Keratinocyte (primary cell): ENCODE data around the gene SMPD4. TPM values are rescaled to one million over a fixed set of nuclear protein-coding genes. Genes with fewer than 3 reads are reported as not detected.
"Not testable (repeated sequence)": the region's sequence is repeated elsewhere in the genome, so short reads cannot be mapped to it uniquely, and the experiment has no call there.

Experiments
- DNase-seq: peaks from one replicate; pipeline ENCODE4 v3.0.0-alpha.2; 2011; ENCODE audit warnings: low read depth, missing footprints, low spot score
- FAIRE-seq: peaks from 2 replicates; lab custom pipeline; 2011; peaks lifted over from hg19 to GRCh38; lab: Jason Lieb, UNC
- H2AFZ ChIP-seq: 2 replicates; pipeline ENCODE4 v1.6.0; 2012; ENCODE audit warnings: low read length, control low read depth, inconsistent platforms; ENCODE audit not compliant: control insufficient read depth
- H3K27ac ChIP-seq: 2 replicates; pipeline ENCODE4 v1.5.1; 2011; ENCODE audit warnings: low read length; ENCODE audit not compliant: control insufficient read depth, insufficient read depth
- H3K27me3 ChIP-seq: 3 replicates; pipeline ENCODE4 v1.6.0; 2011; ENCODE audit warnings: low read length; ENCODE audit not compliant: control insufficient read depth, insufficient read depth; ENCODE audit errors: extremely low read depth
- H3K36me3 ChIP-seq, 2 experiments: 2 replicates in 1 of 2; 3 replicates in 1 of 2; pipeline ENCODE4 v1.5.1; 2011; ENCODE audit warnings: low read length in 2 of 2, mild to moderate bottlenecking in 1 of 2; ENCODE audit not compliant: control insufficient read depth in 2 of 2, insufficient read depth in 2 of 2; ENCODE audit errors: extremely low read depth in 1 of 2
- H3K4me1 ChIP-seq: 3 replicates; pipeline ENCODE4 v1.5.1; 2011; ENCODE audit warnings: low read length; ENCODE audit not compliant: control insufficient read depth, insufficient read depth; ENCODE audit errors: extremely low read depth
- H3K4me2 ChIP-seq: 3 replicates; pipeline ENCODE4 v1.6.0; 2011; ENCODE audit warnings: low read depth, low read length; ENCODE audit not compliant: control insufficient read depth, insufficient read depth; ENCODE audit errors: extremely low read depth
- H3K4me3 ChIP-seq, 3 experiments: fragments of 200-600 bp in 1 of 3; sonication (generic) in 1 of 3; 2 replicates in 2 of 3; 3 replicates in 1 of 3; pipeline ENCODE4 v1.5.1; 2011 to 2016; ENCODE audit warnings: low read length in 3 of 3, mild to moderate bottlenecking in 3 of 3, control low read depth in 2 of 3, inconsistent platforms in 1 of 3, low read depth in 1 of 3, mixed read lengths in 1 of 3, mixed run types in 1 of 3, moderate library complexity in 1 of 3; ENCODE audit not compliant: control insufficient read depth in 2 of 3, insufficient read depth in 2 of 3; ENCODE audit errors: extremely low read depth in 1 of 3
- H3K79me2 ChIP-seq: 2 replicates; pipeline ENCODE4 v1.6.0; 2012; ENCODE audit warnings: low read length; ENCODE audit not compliant: control insufficient read depth, insufficient read depth
- H3K9ac ChIP-seq: 3 replicates; pipeline ENCODE4 v1.6.0; 2011; ENCODE audit warnings: low read length; ENCODE audit not compliant: control insufficient read depth, insufficient read depth; ENCODE audit errors: extremely low read depth
- H3K9me1 ChIP-seq: 3 replicates; pipeline ENCODE4 v1.6.0; 2011; ENCODE audit warnings: low read length; ENCODE audit not compliant: control insufficient read depth, insufficient read depth; ENCODE audit errors: extremely low read depth
- H3K9me3 ChIP-seq: 2 replicates; pipeline ENCODE4 v1.5.1; 2012; ENCODE audit warnings: low read depth, low read length; ENCODE audit not compliant: control insufficient read depth
- H4K20me1 ChIP-seq: 3 replicates; pipeline ENCODE4 v1.6.0; 2011; ENCODE audit warnings: low read length; ENCODE audit not compliant: control insufficient read depth, insufficient read depth; ENCODE audit errors: extremely low read depth
- EZH2 ChIP-seq: IDR thresholded peaks from one replicate; pipeline ENCODE4 v1.6.1; 2012; ENCODE audit warnings: inconsistent platforms, mild to moderate bottlenecking, low read length, moderate library complexity
- dilution Hi-C: fragments of 300-500 bp; cut with MboI; formaldehyde crosslinking; loops from one replicate; pipeline ENCODE4 v1.7.0; 2020; ENCODE audit warnings: low sequenced_read_pairs; ENCODE audit not compliant: extremely low pct_ligation_motif_present
- polyA minus RNA-seq, 3 experiments: library from RNA; depleted of rRNA, polyadenylated mRNA; stranded (reverse); fragments of >200 nt; gene quantifications; 1 replicate in 1 of 3; 2 replicates in 1 of 3; 3 replicates in 1 of 3; pipeline ENCODE4 v1.2.3, GENCODE V29; 2011
- polyA plus RNA-seq, 5 experiments: library from polyadenylated mRNA; depleted of rRNA in 3 of 5; stranded (reverse) in 3 of 5; stranded (forward) in 1 of 5; unstranded in 1 of 5; fragments of >200 nt; gene quantifications; 1 replicate in 1 of 5; 2 replicates in 3 of 5; 3 replicates in 1 of 5; pipeline versions ENCODE4 v1.2.1 to v1.2.3, GENCODE V29; 2011 to 2012; ENCODE audit warnings: missing spikeins in 2 of 5, low read depth in 1 of 5, low replicate concordance in 1 of 5
- TF ChIP-seq, protein P1 (sequence below), 3 experiments: IDR thresholded peaks in 1 of 3; conservative IDR thresholded peaks in 1 of 3; optimal IDR thresholded peaks in 1 of 3; 2 replicates in 2 of 3; 3 replicates in 1 of 3; pipeline versions ENCODE3 to v1.5.1; 2011; ENCODE audit warnings: low read length in 3 of 3, mild to moderate bottlenecking in 3 of 3, moderate library complexity in 2 of 3, control low read depth in 1 of 3, inconsistent platforms in 1 of 3; ENCODE audit not compliant: insufficient read depth in 2 of 3; ENCODE audit errors: extremely low read depth in 1 of 3

SMPD4 gene, protein sequence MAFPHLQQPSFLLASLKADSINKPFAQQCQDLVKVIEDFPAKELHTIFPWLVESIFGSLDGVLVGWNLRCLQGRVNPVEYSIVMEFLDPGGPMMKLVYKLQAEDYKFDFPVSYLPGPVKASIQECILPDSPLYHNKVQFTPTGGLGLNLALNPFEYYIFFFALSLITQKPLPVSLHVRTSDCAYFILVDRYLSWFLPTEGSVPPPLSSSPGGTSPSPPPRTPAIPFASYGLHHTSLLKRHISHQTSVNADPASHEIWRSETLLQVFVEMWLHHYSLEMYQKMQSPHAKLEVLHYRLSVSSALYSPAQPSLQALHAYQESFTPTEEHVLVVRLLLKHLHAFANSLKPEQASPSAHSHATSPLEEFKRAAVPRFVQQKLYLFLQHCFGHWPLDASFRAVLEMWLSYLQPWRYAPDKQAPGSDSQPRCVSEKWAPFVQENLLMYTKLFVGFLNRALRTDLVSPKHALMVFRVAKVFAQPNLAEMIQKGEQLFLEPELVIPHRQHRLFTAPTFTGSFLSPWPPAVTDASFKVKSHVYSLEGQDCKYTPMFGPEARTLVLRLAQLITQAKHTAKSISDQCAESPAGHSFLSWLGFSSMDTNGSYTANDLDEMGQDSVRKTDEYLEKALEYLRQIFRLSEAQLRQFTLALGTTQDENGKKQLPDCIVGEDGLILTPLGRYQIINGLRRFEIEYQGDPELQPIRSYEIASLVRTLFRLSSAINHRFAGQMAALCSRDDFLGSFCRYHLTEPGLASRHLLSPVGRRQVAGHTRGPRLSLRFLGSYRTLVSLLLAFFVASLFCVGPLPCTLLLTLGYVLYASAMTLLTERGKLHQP
- polyA plus RNA-seq: 19.0 to 44.9 TPM (median 23.8 TPM) in 3 replicates
- 15.0 TPM for polyA plus RNA-seq (2011; ENCODE audit: low read depth)
- polyA plus RNA-seq (2011; cell fraction: cytosol; rRNA removed): 20.7 and 26.4 TPM in 2 replicates
- polyA plus RNA-seq (2011; cell fraction: nucleus; rRNA removed): 58.7 and 74.5 TPM in 2 replicates
- polyA plus RNA-seq (2012; ENCODE audit: low replicate concordance): 23.1 and 41.5 TPM in 2 replicates
- polyA minus RNA-seq: 19.8 to 111 TPM (median 30.7 TPM) in 3 replicates
- 46.6 TPM for polyA minus RNA-seq (2011; cell fraction: cytosol; rRNA and poly(A)+ RNA removed)
- polyA minus RNA-seq (2011; cell fraction: nucleus; rRNA and poly(A)+ RNA removed): 42.9 and 47.2 TPM in 2 replicates

DNA sequence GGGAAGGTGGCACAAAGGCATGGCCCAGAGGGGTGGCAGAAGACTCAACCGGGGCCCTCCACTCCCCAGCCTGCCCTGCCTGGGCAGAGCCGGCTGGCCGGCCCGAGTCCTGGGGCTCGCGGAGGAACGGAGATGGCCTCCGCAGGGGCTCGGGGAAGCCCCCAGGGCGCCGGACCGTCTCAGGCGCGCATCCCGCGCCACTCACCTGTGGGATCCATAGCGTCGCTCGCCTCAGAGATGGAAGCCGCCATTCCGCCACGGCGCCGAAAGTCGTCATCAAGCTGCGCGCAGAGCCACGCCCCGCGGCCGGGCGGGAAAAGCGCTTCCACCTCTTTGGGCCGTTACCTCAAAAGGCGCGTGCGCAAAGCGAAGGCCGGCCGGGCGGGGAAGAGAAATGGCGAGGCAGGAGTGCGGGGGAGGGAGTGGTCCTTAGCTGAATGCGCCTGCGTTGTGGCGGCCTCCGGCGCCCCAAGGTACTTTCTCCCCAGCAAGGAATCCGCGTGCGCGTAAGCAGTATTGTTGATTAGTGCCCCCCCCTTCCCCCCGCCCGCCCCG lies at the start of gene SMPD4:
Gene SMPD4 (minus strand): TSS at position 278 of the 555 bp plus-strand sequence. CDS start 5,010 bp downstream, outside the sequence.
- dilution Hi-C loops: no loop called here
- Histone ChIP-seq H3K9ac (peak within 1 kb of the TSS; percentile 92), H3K27me3 (no peaks in the 10 kb centered on the region), H3K79me2 (peaks cover 77% of the 10 kb centered on the region), H2AFZ (peak within 1 kb of the TSS; percentile 92), H3K9me1 (peaks cover 4% of the 10 kb centered on the region), H3K9me3 (no peaks in the 10 kb centered on the region), H3K4me2 (peak within 1 kb of the TSS; percentile 93), H4K20me1 (no peaks in the 10 kb centered on the region), H3K36me3 (peaks cover 1 to 12% of the 10 kb centered on the region in 2 experiments), H3K27ac (peak within 1 kb of the TSS; percentile 86), H3K4me3 (peak within 1 kb of the TSS; percentile 88 to 99 (median 90)), H3K4me1 (peaks cover 12% of the 10 kb centered on the region)
- no peak for TF ChIP-seq EZH2
- TF ChIP-seq, protein P1, sequence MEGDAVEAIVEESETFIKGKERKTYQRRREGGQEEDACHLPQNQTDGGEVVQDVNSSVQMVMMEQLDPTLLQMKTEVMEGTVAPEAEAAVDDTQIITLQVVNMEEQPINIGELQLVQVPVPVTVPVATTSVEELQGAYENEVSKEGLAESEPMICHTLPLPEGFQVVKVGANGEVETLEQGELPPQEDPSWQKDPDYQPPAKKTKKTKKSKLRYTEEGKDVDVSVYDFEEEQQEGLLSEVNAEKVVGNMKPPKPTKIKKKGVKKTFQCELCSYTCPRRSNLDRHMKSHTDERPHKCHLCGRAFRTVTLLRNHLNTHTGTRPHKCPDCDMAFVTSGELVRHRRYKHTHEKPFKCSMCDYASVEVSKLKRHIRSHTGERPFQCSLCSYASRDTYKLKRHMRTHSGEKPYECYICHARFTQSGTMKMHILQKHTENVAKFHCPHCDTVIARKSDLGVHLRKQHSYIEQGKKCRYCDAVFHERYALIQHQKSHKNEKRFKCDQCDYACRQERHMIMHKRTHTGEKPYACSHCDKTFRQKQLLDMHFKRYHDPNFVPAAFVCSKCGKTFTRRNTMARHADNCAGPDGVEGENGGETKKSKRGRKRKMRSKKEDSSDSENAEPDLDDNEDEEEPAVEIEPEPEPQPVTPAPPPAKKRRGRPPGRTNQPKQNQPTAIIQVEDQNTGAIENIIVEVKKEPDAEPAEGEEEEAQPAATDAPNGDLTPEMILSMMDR (optimal IDR thresholded peaks at IDR 0.05 in 1 of 3, IDR thresholded peaks at IDR 0.05 in 1 of 3, conservative IDR thresholded peaks at IDR 0.05 in 1 of 3; ENCODE audit: extremely low read depth in 1 of 3, insufficient read depth in 2 of 3, low read length in 3 of 3): no peak
- DNase-seq (peak; percentile 58), FAIRE-seq (no peak)

DNA sequence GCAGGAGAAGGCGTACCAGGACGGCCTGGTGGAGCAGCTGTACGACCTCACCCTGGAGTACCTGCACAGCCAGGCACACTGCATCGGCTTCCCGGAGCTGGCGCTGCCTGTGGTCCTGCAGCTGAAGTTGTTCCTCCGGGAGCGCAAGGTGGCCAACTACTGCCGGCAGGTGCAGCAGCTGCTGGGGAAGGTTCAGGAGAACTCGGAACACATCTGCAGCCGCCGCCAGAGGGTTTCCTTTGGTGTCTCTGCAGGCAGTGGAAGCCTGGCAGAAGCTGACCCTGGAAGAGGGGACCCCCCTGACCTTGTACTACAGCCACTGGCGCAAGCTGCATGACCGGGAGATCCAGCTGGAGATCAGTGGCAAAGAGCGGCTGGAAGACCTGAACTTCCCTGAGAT lies 49.5 kb upstream of the SMPD4 start:
- H3K4me3 ChIP-seq, FAIRE-seq, H3K36me3 ChIP-seq, dilution Hi-C loops, H3K9me3 ChIP-seq, H3K4me2 ChIP-seq, H3K9ac ChIP-seq, H4K20me1 ChIP-seq, H2AFZ ChIP-seq, DNase-seq, H3K9me1 ChIP-seq, H3K27ac ChIP-seq, H3K79me2 ChIP-seq, H3K4me1 ChIP-seq, H3K27me3 ChIP-seq: not testable (repeated sequence)

DNA sequence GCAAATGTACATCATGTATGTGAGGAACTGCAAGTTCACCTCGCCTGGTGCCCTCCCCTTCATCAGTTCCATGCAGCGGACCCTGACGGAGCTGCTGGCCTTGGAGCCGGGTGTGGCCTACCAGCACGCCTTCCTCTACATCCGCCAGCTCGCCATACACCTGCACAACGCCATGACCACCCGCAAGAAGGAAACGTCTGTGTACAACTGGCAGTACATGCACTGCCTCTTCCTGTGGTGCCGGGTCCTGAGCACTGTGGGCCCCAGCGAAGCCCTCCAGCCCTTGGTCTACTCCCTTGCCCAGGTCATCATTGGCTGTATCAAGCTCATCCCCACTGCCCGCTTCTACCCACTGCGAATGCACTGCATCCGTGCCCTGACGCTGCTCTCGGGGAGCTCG lies 49.0 kb upstream of the SMPD4 start:
- H4K20me1 ChIP-seq, H3K36me3 ChIP-seq, H3K9ac ChIP-seq, H3K4me2 ChIP-seq, H3K4me1 ChIP-seq, DNase-seq, H2AFZ ChIP-seq, H3K27ac ChIP-seq, FAIRE-seq, H3K4me3 ChIP-seq, H3K27me3 ChIP-seq, dilution Hi-C loops, H3K9me1 ChIP-seq, H3K79me2 ChIP-seq, H3K9me3 ChIP-seq: not testable (repeated sequence)

DNA sequence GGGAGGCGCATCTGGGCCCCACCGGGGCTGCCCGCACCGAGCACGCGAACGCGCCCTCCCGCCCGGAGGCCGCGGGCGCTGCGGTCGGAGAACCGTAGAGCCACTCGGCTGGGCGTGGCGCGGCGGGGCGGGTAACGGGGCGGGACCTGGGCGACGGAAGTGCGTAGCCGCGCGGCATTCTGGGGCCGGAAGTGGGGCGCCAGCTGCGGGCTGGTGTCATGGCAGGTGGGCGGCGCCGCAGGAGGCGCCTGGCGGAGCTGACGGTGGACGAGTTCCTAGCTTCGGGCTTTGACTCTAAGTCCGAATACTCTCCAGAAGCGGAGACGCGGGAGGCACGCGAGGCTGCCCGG lies 47.7 kb upstream of the SMPD4 start:
- dilution Hi-C loops, H3K4me3 ChIP-seq, H3K79me2 ChIP-seq, H4K20me1 ChIP-seq, FAIRE-seq, H3K9ac ChIP-seq, H3K27ac ChIP-seq, DNase-seq, H3K27me3 ChIP-seq, H3K36me3 ChIP-seq, H2AFZ ChIP-seq, H3K9me3 ChIP-seq, H3K9me1 ChIP-seq, H3K4me1 ChIP-seq, H3K4me2 ChIP-seq: not testable (repeated sequence)
